ENCODE measurements around the gene IQSEC1.

DNA sequence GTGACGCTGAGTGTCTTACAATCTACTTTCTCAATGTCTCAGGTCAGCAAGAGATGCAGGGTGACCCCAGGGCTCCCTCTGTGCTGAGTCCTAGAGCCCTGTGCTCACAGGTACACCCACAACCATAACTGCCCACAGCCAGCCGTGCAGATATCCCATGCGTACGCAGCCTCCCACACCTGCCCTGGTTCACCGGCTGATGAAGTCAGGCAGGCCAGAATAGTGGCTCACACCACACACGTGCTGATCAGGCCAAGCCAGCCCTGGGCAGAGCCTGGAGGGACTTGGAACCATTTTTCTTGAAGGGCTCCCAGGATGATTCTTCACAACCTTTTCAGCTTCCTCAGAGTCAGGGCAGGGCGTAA is 168.3 kb downstream of the IQSEC1 start:
- TF ChIP-seq POLR2A (IDR thresholded peaks at IDR 0.05; ENCODE audit: extremely low read depth, insufficient read length) (no peak), MYC (IDR thresholded peaks at IDR 0.05; ENCODE audit: low read depth, low read length) (no peak)
- TF ChIP-seq, protein P1, sequence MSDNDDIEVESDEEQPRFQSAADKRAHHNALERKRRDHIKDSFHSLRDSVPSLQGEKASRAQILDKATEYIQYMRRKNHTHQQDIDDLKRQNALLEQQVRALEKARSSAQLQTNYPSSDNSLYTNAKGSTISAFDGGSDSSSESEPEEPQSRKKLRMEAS (IDR thresholded peaks at IDR 0.05; ENCODE audit: low read depth, low read length) = no peak
- TF ChIP-seq, protein P2, sequence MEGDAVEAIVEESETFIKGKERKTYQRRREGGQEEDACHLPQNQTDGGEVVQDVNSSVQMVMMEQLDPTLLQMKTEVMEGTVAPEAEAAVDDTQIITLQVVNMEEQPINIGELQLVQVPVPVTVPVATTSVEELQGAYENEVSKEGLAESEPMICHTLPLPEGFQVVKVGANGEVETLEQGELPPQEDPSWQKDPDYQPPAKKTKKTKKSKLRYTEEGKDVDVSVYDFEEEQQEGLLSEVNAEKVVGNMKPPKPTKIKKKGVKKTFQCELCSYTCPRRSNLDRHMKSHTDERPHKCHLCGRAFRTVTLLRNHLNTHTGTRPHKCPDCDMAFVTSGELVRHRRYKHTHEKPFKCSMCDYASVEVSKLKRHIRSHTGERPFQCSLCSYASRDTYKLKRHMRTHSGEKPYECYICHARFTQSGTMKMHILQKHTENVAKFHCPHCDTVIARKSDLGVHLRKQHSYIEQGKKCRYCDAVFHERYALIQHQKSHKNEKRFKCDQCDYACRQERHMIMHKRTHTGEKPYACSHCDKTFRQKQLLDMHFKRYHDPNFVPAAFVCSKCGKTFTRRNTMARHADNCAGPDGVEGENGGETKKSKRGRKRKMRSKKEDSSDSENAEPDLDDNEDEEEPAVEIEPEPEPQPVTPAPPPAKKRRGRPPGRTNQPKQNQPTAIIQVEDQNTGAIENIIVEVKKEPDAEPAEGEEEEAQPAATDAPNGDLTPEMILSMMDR (IDR thresholded peaks at IDR 0.05; ENCODE audit: low read depth, low read length) = no peak
